ENCODE measurements around the gene ZRANB1.

ZRANB1 gene

DNA sequence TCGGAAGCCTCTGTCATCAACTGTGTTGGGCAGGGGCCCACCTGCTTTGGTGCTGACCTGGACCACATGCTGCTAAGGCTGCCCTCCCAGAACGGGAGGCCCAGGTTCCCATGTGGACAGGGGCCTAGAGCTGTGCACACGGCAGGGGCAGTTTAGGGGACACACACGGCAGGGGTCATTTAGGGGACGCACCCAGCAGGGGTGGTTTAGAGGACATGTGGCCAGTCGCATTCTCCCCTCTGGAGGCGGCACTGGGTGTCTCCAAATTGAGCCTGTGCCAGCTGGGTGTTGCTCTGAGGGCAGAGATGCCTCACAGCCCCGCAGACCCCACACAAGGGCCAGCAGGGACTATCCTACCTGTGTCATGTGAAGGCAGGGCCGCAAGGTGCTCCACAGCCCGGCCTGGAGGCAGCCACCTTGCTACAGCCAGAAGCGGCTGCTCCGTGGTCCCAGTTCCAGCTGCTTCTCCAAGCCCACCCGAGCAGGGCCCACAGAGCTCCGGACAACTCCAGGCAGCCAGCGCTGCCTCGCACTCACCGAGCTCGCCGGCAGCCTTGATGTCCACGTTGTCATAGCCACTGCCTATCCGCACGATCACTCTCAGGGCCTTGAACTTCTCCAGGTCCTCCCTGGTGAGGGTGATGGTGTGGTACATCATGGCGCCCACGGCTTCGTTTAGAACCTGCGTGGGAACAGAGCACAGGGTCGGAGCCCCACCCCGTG lies 60.7 kb downstream of the ZRANB1 start:
- ATAC-seq = no peak
- no peak for TF ChIP-seq ZNF70 (CRISPR knock-in tag; IDR thresholded peaks at IDR 0.05)
- TF ChIP-seq ESRRG (CRISPR knock-in tag; IDR thresholded peaks at IDR 0.05) = no peak
- TF ChIP-seq, protein P1, sequence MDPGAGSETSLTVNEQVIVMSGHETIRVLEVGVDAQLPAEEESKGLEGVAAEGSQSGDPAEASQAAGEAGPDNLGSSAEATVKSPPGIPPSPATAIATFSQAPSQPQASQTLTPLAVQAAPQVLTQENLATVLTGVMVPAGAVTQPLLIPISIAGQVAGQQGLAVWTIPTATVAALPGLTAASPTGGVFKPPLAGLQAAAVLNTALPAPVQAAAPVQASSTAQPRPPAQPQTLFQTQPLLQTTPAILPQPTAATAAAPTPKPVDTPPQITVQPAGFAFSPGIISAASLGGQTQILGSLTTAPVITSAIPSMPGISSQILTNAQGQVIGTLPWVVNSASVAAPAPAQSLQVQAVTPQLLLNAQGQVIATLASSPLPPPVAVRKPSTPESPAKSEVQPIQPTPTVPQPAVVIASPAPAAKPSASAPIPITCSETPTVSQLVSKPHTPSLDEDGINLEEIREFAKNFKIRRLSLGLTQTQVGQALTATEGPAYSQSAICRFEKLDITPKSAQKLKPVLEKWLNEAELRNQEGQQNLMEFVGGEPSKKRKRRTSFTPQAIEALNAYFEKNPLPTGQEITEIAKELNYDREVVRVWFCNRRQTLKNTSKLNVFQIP (CRISPR knock-in tag; IDR thresholded peaks at IDR 0.05; ENCODE audit: borderline replicate concordance, low read depth) = no peak
- TF ChIP-seq, protein P2, sequence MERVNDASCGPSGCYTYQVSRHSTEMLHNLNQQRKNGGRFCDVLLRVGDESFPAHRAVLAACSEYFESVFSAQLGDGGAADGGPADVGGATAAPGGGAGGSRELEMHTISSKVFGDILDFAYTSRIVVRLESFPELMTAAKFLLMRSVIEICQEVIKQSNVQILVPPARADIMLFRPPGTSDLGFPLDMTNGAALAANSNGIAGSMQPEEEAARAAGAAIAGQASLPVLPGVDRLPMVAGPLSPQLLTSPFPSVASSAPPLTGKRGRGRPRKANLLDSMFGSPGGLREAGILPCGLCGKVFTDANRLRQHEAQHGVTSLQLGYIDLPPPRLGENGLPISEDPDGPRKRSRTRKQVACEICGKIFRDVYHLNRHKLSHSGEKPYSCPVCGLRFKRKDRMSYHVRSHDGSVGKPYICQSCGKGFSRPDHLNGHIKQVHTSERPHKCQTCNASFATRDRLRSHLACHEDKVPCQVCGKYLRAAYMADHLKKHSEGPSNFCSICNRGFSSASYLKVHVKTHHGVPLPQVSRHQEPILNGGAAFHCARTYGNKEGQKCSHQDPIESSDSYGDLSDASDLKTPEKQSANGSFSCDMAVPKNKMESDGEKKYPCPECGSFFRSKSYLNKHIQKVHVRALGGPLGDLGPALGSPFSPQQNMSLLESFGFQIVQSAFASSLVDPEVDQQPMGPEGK (CRISPR knock-in tag; IDR thresholded peaks at IDR 0.05; ENCODE audit: borderline replicate concordance) = no peak
- TF ChIP-seq ZFP30 (CRISPR knock-in tag; IDR thresholded peaks at IDR 0.05) = no peak
- TF ChIP-seq SNAI2 (CRISPR knock-in tag; IDR thresholded peaks at IDR 0.05) = no peak
- no peak for TF ChIP-seq ISL1 (CRISPR knock-in tag; IDR thresholded peaks at IDR 0.05)
- TF ChIP-seq, protein P3, sequence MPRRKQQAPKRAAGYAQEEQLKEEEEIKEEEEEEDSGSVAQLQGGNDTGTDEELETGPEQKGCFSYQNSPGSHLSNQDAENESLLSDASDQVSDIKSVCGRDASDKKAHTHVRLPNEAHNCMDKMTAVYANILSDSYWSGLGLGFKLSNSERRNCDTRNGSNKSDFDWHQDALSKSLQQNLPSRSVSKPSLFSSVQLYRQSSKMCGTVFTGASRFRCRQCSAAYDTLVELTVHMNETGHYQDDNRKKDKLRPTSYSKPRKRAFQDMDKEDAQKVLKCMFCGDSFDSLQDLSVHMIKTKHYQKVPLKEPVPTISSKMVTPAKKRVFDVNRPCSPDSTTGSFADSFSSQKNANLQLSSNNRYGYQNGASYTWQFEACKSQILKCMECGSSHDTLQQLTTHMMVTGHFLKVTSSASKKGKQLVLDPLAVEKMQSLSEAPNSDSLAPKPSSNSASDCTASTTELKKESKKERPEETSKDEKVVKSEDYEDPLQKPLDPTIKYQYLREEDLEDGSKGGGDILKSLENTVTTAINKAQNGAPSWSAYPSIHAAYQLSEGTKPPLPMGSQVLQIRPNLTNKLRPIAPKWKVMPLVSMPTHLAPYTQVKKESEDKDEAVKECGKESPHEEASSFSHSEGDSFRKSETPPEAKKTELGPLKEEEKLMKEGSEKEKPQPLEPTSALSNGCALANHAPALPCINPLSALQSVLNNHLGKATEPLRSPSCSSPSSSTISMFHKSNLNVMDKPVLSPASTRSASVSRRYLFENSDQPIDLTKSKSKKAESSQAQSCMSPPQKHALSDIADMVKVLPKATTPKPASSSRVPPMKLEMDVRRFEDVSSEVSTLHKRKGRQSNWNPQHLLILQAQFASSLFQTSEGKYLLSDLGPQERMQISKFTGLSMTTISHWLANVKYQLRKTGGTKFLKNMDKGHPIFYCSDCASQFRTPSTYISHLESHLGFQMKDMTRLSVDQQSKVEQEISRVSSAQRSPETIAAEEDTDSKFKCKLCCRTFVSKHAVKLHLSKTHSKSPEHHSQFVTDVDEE (CRISPR knock-in tag; IDR thresholded peaks at IDR 0.05) = no peak
- no peak for TF ChIP-seq PPARA (CRISPR knock-in tag; IDR thresholded peaks at IDR 0.05; ENCODE audit: borderline replicate concordance)
- no peak for TF ChIP-seq TOX (CRISPR knock-in tag; IDR thresholded peaks at IDR 0.05; ENCODE audit: borderline replicate concordance)

DNA sequence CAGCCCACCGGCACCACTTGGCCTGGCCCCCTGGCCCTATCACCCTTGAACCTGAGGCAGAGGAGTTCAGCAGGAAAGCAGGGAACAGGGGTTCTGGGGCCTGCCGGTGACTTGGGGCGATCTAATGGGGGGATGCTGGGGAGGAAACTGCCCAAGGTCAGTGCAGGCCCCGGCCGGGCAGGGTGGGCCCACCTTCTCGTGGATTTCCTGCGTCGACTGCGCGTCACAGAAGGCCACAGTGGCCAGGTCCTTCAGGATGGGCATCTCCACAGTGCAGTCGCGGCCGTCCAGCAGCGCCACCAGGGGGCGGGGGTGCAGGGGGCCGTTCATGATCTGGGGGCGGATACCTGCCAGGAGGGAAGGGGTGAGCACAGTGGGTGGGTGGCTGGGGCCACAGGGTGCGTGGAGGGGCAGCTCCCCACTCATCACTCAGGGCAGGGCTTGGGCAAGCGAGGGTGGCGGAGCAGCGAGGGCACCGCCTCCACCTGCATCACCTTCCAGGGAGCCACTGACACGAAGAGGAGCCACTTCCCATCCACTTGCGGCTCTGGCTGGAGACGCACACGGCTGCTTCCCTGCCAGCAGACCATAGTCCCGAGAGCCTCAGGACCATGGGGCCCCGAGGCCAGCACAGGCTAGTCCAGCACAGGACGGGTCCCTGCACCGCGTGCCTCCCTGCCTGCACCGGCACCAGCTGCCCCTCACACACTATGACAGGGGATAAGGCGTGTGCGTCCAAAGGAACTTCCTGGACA lies 61.4 kb downstream of the ZRANB1 start:
- ATAC-seq = no peak

More for the DNA sequence above, 61.4 kb downstream of the ZRANB1 start:
- no peak for TF ChIP-seq ISL1 (CRISPR knock-in tag; IDR thresholded peaks at IDR 0.05)
- no peak for TF ChIP-seq OSR1 (CRISPR knock-in tag; IDR thresholded peaks at IDR 0.05)
- TF ChIP-seq ARNTL (CRISPR knock-in tag; IDR thresholded peaks at IDR 0.05; ENCODE audit: borderline replicate concordance, low read depth) = no peak
- TF ChIP-seq CSDC2 (CRISPR knock-in tag; IDR thresholded peaks at IDR 0.05) = no peak
- TF ChIP-seq ZC3H10 (CRISPR knock-in tag; IDR thresholded peaks at IDR 0.05) = no peak
- no peak for TF ChIP-seq TCF4 (CRISPR knock-in tag; IDR thresholded peaks at IDR 0.05; ENCODE audit: borderline replicate concordance)
- TF ChIP-seq ZNF565 (CRISPR knock-in tag; conservative IDR thresholded peaks at IDR 0.05; ENCODE audit: low read depth) = no peak
- TF ChIP-seq, protein P2 (CRISPR knock-in tag; IDR thresholded peaks at IDR 0.05; ENCODE audit: borderline replicate concordance) = no peak
- TF ChIP-seq GLIS3 (CRISPR knock-in tag; IDR thresholded peaks at IDR 0.05) = no peak
- TF ChIP-seq, protein P4, sequence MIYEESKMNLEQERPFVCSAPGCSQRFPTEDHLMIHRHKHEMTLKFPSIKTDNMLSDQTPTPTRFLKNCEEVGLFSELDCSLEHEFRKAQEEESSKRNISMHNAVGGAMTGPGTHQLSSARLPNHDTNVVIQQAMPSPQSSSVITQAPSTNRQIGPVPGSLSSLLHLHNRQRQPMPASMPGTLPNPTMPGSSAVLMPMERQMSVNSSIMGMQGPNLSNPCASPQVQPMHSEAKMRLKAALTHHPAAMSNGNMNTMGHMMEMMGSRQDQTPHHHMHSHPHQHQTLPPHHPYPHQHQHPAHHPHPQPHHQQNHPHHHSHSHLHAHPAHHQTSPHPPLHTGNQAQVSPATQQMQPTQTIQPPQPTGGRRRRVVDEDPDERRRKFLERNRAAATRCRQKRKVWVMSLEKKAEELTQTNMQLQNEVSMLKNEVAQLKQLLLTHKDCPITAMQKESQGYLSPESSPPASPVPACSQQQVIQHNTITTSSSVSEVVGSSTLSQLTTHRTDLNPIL (CRISPR knock-in tag; IDR thresholded peaks at IDR 0.05; ENCODE audit: low read depth) = no peak
- TF ChIP-seq TOX (CRISPR knock-in tag; IDR thresholded peaks at IDR 0.05; ENCODE audit: borderline replicate concordance) = no peak
- TF ChIP-seq BACH2 (CRISPR knock-in tag; IDR thresholded peaks at IDR 0.05; ENCODE audit: borderline replicate concordance) = no peak
- TF ChIP-seq PPARA (CRISPR knock-in tag; IDR thresholded peaks at IDR 0.05; ENCODE audit: borderline replicate concordance) = no peak
- TF ChIP-seq SNAI2 (CRISPR knock-in tag; IDR thresholded peaks at IDR 0.05) = no peak
- TF ChIP-seq, protein P3 (CRISPR knock-in tag; IDR thresholded peaks at IDR 0.05) = no peak
- TF ChIP-seq, protein P1 (CRISPR knock-in tag; IDR thresholded peaks at IDR 0.05; ENCODE audit: borderline replicate concordance, low read depth) = no peak

Data from SK-N-SH treated with all-trans-retinoic acid at 6 μM for 48 hours (cell line).